HG02884 (cell line): ENCODE data around the gene PNMA6A.
"Not testable (repeated sequence)": the region's sequence is repeated elsewhere in the genome, so short reads cannot be mapped to it uniquely, and the experiment has no call there.

ENCODE experiments used
- ATAC-seq: cut with Tn5 transposase; IDR thresholded peaks from one replicate; pipeline ENCODE4 v1.9.1; 2021; ENCODE audit warnings: mild to moderate bottlenecking, moderate library complexity; ENCODE audit not compliant: unreplicated experiment

PNMA6A gene

DNA sequence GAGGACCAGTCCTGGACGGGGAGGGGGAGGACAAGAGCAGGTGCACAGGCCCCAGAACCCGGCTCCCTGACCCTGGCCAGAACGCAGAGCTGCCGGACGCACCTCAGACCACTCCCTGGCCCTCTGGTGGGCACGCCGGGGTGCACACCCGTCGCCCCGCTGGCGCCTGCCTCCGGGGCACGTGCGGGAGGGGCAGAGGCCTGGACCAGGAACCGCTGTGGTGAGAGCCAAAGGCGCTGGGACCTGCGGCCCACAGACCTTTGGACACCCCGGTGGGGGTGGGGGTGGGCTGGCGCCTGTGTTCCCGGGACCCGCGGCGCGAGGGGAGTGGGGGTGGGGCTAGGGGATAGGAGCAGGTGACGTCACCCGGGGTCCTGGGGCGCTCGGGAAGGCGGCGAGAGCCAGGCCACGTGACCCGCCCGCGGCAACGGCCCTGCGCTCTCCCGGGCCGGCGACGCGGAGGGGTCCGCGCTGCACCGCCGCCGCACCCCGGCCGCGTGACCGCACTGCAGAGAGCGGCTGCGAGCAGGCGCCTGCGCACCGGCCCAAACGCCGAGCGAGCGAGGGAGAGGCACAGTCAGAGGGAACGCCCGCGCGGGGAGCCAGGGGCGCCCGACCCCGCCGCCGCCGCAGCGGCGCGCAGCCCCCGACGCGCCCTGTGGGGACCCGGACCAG, at the start of gene PNMA6A:
Gene PNMA6A, plus strand, starts transcription at position 546 of the 675 bp plus-strand sequence. CDS start 609 bp downstream, outside the sequence.
- not testable (repeated sequence) for ATAC-seq

GRCh38 chrX:153026501-153026900, 45.8 kb upstream of the PNMA6A start:
- not testable (repeated sequence) for ATAC-seq

GRCh38 chrX:153028487-153028886, 43.8 kb upstream of the PNMA6A start:
- ATAC-seq, result not testable (repeated sequence)

- no peak for ATAC-seq
Measured at GRCh38 chrX:153029162-153029561, 43.1 kb upstream of the PNMA6A start.

DNA sequence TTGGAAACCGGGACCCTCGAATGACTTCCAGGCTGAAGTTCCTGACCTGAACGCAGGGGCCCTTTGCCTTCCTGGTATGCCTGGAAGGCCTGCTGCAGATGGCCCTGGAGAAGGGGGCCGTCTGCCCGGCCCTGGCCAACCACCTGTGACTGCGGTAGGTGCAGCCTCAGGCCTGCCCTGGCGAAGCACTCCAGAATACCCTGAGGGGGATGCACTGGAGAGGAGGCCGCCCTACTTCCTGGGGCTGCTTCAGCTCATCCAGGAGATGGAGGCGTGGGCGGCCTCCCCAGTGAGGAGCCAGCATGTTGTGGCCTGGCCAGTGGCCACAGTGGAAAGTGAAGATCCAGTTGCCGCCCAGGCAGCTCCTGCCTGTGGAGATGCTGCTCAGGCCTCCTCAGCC, 42.4 kb upstream of the PNMA6A start:
- ATAC-seq, result no peak

DNA sequence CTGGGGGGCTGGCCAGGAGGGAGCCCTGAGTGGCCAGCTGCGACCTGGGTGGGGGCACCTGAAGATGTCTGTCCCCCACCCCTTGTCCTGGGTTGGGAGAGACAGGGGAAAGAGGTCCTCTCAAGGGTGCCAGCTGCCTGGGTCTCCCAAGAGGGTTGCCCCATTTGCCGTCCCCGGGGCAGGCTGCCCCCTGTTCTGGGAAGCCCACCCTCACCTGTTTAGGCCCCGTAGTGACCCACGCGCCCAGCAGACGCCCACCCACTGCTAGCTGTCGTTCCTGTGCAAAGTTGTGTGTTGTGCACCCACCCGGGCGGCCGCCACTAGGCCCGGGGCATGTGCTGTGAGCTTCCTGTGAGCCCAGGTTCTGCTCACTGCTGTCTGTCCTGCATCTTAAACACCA, 41.5 kb upstream of the PNMA6A start:
- ATAC-seq, result no peak

DNA sequence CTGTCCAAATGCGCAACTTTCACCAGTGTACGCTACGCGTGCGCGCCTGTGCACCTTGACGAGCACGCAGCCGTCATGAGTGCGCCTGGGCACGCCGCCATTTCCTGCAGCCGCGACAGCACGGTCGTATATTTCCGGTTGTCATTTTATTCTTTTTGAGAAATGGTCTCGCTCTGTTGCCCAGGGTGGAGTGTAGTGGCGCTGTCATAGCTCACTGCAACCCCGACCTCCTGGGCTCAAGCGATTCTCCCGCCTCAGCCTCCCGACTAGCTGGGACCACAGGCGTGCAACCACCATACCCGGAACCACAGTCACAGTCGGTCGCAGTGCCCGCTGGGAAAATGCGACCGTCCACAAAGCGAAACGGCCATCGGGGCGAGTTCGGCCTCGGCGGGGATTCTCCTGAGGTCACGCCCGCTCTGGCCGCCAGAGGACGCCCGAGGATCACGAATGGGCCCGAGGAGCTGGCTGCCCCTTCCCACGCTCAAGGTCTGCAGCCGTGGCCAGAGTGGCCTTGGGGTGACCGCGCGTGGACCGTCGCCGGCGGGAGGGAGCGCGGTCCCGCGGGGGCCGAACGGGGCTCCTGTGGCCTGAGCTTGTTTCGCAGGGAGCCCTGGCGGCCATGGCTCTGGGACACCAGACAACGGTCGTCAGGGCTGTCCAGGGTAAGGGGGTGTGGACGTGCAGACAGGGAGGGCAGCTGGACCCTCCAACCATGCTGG, 39.7 kb upstream of the PNMA6A start:
- peak; percentile 73 for ATAC-seq

DNA sequence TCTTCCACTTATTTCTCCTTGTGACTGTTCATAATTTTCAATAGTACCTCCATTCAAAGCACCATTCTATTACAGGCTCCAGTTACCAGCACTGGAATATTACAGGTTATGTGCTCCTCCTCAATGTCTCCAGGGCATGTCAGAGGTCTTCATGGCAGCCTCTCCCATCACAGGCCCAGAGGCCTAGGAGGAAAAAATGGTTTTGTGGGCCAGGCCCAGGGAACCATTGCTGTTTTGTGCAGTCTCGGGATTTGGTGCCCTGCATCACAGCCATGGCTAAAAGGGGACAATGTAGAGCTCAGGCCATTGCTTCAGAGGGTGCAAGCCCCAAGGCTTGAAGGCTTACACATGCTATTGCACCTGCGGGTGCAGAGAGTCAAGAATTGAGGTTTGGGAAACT, 23.2 kb upstream of the PNMA6A start:
- ATAC-seq, result no peak

GRCh38 chrX:153052534-153052933, 19.7 kb upstream of the PNMA6A start:
- no peak for ATAC-seq

DNA sequence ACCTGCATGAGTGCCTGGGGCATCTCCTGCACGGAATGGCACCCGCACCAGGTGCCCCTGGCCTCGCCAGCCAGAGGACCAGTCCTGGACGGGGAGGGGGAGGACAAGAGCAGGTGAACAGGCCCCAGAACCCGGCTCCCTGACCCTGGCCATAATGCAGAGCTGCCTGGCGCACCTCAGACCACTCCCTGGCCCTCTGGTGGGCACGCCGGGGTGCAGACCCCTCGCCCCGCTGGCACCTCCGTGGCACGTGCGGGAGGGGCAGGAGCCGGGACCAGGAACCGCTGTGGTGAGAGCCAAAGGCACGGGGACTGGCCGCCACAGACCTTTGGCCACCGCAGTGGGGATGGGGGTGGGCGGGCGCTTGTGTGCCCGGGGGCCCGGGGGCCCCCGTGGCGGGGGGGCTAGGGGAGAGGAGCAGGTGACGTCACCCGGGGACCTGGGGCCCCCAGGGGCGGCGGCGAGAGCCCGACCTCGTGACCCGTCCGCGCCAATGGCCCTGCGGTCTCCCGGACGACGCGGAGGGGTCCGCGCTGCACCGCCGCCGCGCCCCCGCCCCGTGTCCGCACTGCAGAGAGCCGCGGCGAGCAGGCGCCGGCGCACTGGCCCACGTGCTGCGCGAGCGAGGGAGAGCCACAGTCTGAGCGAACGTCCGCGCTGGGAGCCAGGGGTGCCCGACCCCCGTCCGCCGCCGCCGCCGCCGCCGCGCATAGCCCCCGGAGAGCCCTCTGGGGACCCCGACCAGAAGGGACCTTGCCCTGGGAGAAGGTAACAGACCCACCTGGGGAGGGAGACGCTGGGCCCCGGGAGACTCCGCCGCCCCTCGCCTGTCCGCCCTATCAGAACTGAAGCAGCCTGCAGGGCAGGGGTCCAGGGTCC, 16.1 kb upstream of the PNMA6A start, which contains the start of gene PNMA3:
Gene PNMA3, plus strand, starts transcription at position 600 of the 879 bp plus-strand sequence. CDS start 586 bp downstream, outside the sequence.
- no peak for ATAC-seq

GRCh38 chrX:153057281-153057680, 15.0 kb upstream of the PNMA6A start:
- no peak for ATAC-seq

- no peak for ATAC-seq
Measured at GRCh38 chrX:153059191-153060094, 12.8 kb upstream of the PNMA6A start.

DNA sequence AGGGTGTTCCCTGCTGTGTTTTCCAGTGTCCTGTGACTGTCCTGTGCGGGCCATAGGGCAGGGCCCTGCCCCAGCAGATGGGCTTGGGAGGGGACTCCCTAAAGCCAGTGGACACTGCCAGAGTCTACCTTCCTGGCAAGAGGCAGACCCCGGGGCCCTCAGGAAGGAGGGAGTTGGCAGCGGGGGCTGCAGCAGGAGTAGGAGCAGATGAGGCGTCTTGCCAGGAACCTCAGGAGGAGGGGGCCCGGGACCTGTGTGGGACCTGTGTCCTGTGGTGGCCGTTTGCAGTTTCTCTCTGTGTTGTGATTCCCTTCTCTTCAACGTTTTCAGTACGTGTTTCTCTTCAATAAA, 12.2 kb upstream of the PNMA6A start:
- no peak for ATAC-seq

GRCh38 chrX:153061732-153062131, 10.5 kb upstream of the PNMA6A start:
- ATAC-seq, result no peak

DNA sequence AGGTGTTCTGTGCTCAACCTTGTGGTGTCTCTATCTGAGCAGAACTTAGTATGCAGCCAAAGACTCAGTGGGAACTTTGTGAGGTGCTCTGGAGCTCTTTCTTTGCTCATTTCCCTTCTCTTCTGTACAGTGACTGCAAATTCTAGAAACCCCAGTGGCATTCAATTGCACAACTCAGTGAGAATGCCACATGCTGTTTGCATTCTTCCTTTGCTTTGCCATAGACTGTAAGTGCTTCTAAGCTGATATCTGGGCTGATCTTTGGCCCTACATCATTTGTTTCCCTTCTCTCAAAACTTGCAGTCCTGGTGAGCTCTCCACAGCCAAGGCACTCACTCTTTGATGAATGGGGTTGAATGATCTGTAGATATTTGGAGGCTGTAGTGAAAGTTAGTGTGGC, 8.9 kb upstream of the PNMA6A start:
- ATAC-seq, result no peak

- no peak for ATAC-seq
Measured at GRCh38 chrX:153064061-153064460, 8.2 kb upstream of the PNMA6A start.

- ATAC-seq, result no peak
Measured at GRCh38 chrX:153065389-153065788, 6.9 kb upstream of the PNMA6A start.

- ATAC-seq, result not testable (repeated sequence)
Measured at GRCh38 chrX:153066402-153066801, 5.9 kb upstream of the PNMA6A start.

GRCh38 chrX:153073331-153073730, 1.1 kb downstream of the PNMA6A start:
- ATAC-seq, result not testable (repeated sequence)

GRCh38 chrX:153074262-153074899, 2.1 kb downstream of the PNMA6A start:
- ATAC-seq, result no peak
